GM19467 (cell line): ENCODE data around the gene RABGAP1L.
"Not testable (repeated sequence)": the region's sequence is repeated elsewhere in the genome, so short reads cannot be mapped to it uniquely, and the experiment has no call there.

Source experiments
- ATAC-seq: cut with Tn5 transposase; IDR thresholded peaks from one replicate; pipeline ENCODE4 v1.9.1; 2021; ENCODE audit warnings: mild to moderate bottlenecking, moderate library complexity; ENCODE audit not compliant: unreplicated experiment

RABGAP1L gene

DNA sequence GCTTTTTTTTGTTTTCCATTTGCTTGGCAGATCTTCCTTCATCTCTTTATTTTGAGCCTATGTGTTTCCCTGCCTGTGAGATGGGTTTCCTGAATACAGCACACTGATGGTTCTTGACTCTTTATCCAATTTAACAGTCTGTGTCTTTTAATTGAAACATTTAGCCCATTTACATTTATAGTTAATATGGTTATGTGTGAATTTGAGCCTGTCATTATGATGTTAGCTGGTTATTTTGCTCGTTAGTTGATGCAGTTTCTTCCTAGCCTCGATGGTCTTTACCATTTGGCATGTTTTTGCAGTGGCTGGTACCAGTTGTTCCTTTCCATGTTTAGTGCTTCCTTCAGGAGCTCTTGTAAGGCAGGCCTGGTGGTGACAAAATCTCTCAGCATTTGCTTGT, 384.1 kb downstream of the RABGAP1L start:
- not testable (repeated sequence) for ATAC-seq

- ATAC-seq, result no peak
These were observed 391.0 kb downstream of the RABGAP1L start for GRCh38 chr1:174550296-174550695.

DNA sequence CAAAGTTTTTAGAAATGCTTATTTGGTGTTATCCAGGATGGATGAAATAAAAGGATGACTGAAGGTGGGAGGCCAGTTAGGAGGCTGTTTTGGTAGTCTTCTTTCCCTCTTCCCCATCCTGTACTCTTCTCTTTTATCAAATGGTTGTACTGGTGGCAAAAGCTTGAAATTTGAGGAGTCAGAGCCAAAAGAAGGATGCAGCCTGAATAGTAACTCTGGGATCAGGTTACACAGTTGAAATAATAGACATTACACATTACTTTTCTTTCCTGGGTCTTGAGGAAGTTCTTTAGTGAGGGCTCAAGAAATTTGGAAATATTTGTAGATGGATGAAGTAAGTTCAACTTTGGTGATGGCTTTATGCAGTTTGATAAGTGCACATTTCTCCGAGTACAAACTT, 397.1 kb downstream of the RABGAP1L start:
- no peak for ATAC-seq

- no peak for ATAC-seq
These were observed 409.2 kb downstream of the RABGAP1L start for GRCh38 chr1:174568551-174568950.

GRCh38 chr1:174569240-174569639, 409.9 kb downstream of the RABGAP1L start:
- no peak for ATAC-seq

GRCh38 chr1:174572771-174573170, 413.5 kb downstream of the RABGAP1L start:
- ATAC-seq, result no peak

GRCh38 chr1:174576120-174576519, 416.8 kb downstream of the RABGAP1L start:
- not testable (repeated sequence) for ATAC-seq

DNA sequence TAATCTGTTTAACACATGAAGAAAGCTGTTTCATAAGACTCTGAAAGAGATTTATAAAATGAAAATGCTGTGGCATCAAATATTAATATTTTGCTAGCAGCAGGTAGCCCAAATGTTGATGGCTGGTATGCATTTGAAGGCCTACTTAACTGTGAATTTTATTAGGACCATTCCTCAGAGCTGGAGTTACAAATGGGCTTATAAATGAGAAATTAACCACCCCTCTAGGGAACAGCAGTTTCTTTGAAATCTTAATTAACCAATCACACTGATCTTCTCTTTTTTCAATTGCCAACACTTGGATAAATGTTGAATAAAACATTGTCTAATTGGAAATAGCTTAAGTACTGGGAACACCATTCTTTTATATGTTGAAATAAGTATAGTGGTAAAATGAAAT, 418.4 kb downstream of the RABGAP1L start:
- ATAC-seq, result no peak

GRCh38 chr1:174580801-174581200, 421.5 kb downstream of the RABGAP1L start:
- ATAC-seq, result no peak

DNA sequence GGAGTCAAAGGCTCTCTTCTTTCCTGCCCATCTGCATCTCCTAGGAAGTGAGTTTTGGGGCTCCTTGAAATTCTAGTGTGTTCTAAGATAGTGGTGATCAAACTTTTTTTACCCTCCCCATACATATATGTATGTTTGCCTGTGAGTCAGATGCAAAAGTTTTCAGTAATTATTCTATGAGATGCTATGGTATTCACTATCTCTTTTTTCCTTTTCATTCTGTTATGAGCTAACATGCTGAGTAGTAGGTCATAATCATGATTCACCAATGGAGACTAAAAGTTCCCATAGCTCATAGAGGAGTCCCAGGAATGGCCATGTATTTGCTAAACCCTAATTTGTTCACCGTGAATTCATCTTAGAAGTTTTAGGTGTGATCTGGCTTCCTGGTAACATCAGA, 424.0 kb downstream of the RABGAP1L start:
- no peak for ATAC-seq

DNA sequence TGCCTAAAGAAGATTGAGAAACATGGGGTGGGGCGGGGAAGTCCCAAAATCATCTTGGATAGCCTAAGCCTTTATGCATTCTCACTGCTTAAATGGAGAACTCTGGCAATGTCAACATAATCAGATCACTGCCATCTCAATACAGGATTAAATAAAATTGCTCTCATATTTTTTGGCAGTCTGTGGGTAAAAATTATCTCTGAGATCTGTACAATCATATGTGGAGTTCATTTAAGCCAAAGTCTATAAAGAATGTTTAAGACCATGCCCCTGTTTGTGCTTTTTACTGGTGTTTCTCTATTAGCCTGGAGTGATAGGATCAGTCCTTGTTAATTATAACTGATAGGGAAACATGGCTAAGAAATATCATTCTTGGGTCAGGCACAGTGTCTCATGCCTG, 424.8 kb downstream of the RABGAP1L start:
- no peak for ATAC-seq

- ATAC-seq, result not testable (repeated sequence)
These were observed 429.3 kb downstream of the RABGAP1L start for GRCh38 chr1:174588618-174589017.

GRCh38 chr1:174605198-174605597, 445.9 kb downstream of the RABGAP1L start:
- ATAC-seq, result no peak

- no peak for ATAC-seq
These were observed 447.2 kb downstream of the RABGAP1L start for GRCh38 chr1:174606471-174606870.

DNA sequence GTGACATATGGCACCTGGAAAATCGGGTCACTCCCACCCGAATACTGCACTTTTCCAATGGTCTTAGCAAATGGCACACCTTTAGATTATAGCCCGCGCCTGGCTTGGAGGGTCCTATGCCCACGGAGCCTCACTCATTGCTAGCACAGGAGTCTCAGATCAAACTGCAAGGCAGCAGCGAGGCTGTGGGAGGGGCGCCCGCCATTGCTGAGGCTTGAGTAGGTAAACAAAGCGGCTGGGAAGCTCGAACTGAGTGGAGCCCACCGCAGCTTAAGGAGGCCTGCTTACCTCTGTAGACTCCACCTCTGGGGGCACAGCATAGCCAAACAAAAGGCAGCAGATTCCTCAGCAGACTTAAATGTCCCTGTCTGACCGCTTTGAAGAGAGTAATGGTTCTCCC, 458.6 kb downstream of the RABGAP1L start:
- not testable (repeated sequence) for ATAC-seq

DNA sequence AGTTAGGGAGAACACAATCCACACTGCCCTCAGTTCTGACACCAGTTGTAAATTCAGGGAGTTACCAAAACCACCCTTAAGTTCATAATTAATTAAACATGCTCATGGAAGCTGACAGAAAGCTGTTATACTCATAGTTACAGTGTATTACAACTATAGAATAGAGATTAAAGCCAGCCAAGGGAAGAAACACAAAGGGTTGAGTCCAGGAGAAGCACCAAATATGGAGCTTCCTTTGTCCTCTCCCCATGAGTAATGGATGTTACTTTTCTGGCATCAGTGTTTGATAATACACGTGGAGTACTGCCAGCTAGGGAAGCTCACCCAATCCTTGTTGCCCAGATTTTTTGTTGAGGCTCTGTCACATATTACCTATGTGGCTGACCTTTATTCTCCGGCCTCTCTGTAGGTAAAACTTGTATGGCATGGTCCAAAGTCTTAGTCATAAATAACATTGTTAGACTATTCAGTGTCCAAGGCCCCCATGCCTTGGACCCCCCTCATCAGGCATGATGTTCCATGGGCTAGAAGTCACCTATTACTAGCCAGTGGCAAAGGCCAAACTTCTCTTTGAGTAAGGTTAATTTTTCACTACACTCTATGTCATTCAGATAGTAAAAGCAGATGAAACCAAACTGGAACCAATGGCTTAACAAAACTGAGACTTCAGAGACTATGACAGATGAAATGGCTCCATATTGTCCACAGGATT, 464.2 kb downstream of the RABGAP1L start:
- ATAC-seq, result no peak

GRCh38 chr1:174626031-174627025, 467.0 kb downstream of the RABGAP1L start:
- ATAC-seq, result no peak

DNA sequence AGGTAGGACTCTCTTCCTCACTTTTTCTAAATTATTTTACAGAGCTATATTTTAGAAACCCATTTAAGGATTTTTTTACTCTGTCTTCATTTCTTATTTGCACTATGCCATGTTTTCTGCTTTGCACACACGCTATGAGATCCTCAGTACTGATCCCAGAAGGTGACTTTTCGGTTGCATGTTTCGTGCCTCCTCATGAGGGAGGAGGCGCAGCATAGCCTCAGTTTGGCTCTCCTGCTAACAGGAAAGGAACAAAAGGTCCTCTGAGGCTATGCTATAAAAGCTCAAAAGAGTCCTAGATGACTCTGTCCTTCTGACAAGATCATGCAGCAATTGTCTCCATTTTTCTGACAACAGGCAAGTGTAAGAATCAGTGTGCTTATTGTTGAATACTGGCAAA, 478.2 kb downstream of the RABGAP1L start:
- ATAC-seq, result no peak

- no peak for ATAC-seq
These were observed 480.1 kb downstream of the RABGAP1L start for GRCh38 chr1:174639461-174639860.

- ATAC-seq, result no peak
These were observed 481.5 kb downstream of the RABGAP1L start for GRCh38 chr1:174640783-174641182.

- ATAC-seq, result no peak
These were observed 483.1 kb downstream of the RABGAP1L start for GRCh38 chr1:174642393-174642792.

- no peak for ATAC-seq
These were observed 483.9 kb downstream of the RABGAP1L start for GRCh38 chr1:174643206-174643605.
